HFF-Myc (cell line): ENCODE results near the gene SVIL.
"Not testable (repeated sequence)": the region's sequence is repeated elsewhere in the genome, so short reads cannot be mapped to it uniquely, and the experiment has no call there.

Source experiments
- DNase-seq: peaks from one replicate; pipeline ENCODE4 v3.0.0-alpha.2; 2011; ENCODE audit warnings: low read depth; ENCODE audit errors: extremely low read depth
- H3K4me3 ChIP-seq: replicated peaks from 2 replicates; pipeline ENCODE4 v1.5.1; 2011; ENCODE audit warnings: low read depth, mild to moderate bottlenecking, control low read depth, low read length
- CTCF ChIP-seq: IDR thresholded peaks from 2 replicates; pipeline ENCODE4 v1.5.1; 2012; ENCODE audit warnings: mild to moderate bottlenecking, low read depth, low read length, control low read depth; ENCODE audit errors: missing control alignments

SVIL gene

DNA sequence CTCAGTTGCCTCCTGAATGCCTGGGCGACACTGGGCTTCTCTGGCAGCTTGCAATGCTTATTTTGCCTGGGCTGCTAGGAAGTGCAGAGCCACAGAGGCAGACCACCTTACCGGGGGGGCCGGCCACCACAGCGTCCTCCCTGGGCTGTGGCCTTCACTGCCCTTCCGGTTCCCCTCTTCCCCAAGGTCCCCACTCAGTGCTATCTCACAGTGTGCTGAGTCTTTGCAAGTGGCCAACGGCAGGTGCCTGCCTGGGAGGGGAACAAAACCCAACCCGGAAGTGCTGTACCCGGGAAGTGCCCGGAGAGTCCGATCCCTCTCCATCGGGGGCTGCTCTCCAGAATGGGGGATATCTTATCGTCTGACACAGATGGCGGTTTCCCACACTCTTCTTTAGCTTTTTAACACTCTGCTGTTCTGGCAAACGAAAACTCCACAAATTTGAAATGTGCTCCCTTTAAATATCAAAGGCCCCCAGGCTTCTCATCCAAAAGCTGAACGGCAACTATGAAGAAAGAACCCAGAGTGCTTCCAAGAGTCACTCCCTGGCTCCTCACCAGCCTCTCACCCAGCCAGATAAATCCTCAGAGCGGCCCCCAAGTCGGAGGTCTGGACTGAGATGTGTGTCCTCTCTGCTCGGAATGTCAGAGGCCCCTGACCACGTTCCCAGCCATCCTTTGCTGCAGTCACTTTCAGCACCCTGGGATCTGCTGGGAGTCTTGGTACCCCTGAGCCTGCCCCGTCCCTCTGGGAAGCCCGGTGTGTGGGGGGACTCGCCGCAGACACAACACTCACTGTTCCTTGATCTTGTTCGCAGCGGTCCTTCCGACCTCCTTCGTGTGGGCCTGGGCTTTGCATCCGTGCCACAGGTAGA, 165.1 kb downstream of the SVIL start:
- TF ChIP-seq CTCF, result no peak
- H3K4me3 ChIP-seq, result no peak overlapping the region
- DNase-seq, result no peak

- peak; percentile 26 for TF ChIP-seq CTCF
- no peak overlapping the region for H3K4me3 ChIP-seq
- no peak for DNase-seq
These were observed 169.4 kb downstream of the SVIL start for GRCh38 chr10:29465384-29465783.

- not testable (repeated sequence) for H3K4me3 ChIP-seq, DNase-seq
These were observed 170.1 kb downstream of the SVIL start for GRCh38 chr10:29464671-29465171.

DNA sequence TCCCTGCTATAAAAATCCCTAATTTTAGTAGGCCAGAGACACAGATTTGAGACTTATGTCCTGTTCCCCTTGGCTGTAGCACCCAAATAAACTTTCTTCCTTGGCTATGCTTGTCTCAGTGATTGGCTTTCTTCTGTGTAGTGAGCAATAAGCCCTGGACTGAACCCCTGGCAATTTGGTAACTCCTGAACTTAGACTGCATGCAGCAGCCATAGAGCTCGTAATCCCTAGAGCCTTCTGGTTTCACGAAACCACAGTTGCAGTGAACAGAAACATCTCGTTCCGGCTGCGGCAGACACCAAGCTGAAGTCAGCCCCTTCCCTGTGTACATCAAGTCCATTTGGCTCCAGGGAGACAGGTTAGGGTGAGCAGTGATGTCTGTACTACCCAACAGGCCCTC, 173.7 kb downstream of the SVIL start:
- H3K4me3 ChIP-seq, result no peak overlapping the region
- no peak for TF ChIP-seq CTCF
- no peak for DNase-seq

DNA sequence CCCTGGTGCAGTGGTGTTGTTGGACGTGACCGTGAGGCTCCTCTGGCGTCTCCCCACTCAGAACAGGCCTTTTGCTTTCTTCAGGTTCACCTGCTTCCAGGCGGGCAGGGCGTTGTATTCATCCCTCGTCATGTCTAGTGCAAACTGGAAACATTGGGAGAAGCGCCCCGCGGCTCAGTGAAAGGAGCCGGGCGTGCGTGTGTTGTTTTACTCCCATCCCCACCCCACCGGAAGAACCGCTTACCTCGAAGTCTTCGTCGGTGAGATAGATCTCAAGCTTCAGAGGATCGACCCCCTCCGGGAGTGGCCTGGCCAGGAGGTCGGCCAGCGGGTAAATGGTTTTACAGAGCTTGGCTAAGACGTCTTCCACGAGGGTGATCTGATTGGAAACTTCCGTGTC, 176.6 kb downstream of the SVIL start:
- not testable (repeated sequence) for H3K4me3 ChIP-seq, DNase-seq

GRCh38 chr10:29455095-29455494, 179.7 kb downstream of the SVIL start:
- TF ChIP-seq CTCF, result no peak
- DNase-seq, result no peak

GRCh38 chr10:29454250-29454649, 180.5 kb downstream of the SVIL start:
- TF ChIP-seq CTCF, result no peak
- no peak for DNase-seq

More at GRCh38 chr10:29455095-29455494, 179.7 kb downstream of the SVIL start:
- no peak overlapping the region for H3K4me3 ChIP-seq

GRCh38 chr10:29452546-29452945, 182.2 kb downstream of the SVIL start:
- no peak for DNase-seq
- TF ChIP-seq CTCF, result no peak

More at GRCh38 chr10:29454250-29454649, 180.5 kb downstream of the SVIL start:
- H3K4me3 ChIP-seq, result no peak overlapping the region

More at GRCh38 chr10:29452546-29452945, 182.2 kb downstream of the SVIL start:
- H3K4me3 ChIP-seq, result no peak overlapping the region
